ENCODE data around the gene ATP5ME.

DNA sequence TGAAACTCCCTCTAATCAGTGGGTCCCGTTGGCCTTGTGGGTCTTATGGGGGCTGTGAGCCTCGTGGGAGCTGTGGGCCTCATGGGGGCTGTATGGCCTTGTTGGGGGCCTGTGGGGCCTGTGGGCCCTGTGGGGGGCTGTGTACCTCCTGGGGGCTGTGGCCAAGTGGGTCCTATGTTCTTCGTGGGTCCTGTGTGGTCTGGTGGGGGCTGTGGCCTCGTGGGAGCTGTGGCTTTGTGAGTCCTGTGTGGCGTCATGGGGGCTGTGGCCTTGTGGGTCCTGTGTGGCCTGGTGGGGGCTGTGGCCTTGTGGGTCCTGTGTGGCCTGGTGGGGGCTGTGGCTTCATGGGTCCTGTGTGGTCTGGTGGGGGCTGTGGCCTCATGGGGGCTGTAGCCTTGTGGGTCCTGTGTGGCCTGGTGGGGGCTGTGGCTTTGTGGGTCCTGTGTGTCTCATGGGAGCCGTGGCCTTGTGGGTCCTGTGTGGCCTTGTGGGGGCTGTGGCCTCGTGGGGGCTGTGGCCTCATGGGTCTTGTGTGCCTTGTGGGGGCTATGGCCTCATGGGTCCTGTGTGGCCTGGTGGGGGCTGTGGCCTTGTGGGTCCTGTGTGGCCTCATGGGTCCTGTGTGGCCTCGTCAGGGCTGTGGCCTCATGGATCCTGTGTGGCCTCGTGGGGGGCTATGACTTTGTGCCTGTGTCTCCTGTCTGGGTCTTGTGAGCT lies 39.0 kb upstream of the ATP5ME start:
- TF ChIP-seq, protein P1, sequence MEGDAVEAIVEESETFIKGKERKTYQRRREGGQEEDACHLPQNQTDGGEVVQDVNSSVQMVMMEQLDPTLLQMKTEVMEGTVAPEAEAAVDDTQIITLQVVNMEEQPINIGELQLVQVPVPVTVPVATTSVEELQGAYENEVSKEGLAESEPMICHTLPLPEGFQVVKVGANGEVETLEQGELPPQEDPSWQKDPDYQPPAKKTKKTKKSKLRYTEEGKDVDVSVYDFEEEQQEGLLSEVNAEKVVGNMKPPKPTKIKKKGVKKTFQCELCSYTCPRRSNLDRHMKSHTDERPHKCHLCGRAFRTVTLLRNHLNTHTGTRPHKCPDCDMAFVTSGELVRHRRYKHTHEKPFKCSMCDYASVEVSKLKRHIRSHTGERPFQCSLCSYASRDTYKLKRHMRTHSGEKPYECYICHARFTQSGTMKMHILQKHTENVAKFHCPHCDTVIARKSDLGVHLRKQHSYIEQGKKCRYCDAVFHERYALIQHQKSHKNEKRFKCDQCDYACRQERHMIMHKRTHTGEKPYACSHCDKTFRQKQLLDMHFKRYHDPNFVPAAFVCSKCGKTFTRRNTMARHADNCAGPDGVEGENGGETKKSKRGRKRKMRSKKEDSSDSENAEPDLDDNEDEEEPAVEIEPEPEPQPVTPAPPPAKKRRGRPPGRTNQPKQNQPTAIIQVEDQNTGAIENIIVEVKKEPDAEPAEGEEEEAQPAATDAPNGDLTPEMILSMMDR (conservative IDR thresholded peaks at IDR 0.05 in 1 of 2, IDR thresholded peaks at IDR 0.05 in 1 of 2; ENCODE audit: low read depth in 1 of 2, low read length in 2 of 2): no peak
- no peak for TF ChIP-seq EZH2 (IDR thresholded peaks at IDR 0.05; ENCODE audit: low read length, missing control alignments)

Measured in fibroblast of lung (primary cell).